Transverse colon (tissue), 4 donors: ENCODE data around the gene KIF2A.

Experiments used
- POLR2A ChIP-seq: fragments of 450-650 bp; IDR thresholded peaks from one replicate; pipeline ENCODE4 v1.6.1; 2016; ENCODE audit warnings: antibody characterized with exemption, mild to moderate bottlenecking, moderate library complexity
- POLR2AphosphoS5 ChIP-seq, 3 donors: sonication (generic); formaldehyde crosslinking; IDR thresholded peaks; one replicate each; pipeline ENCODE4 v1.6.1; 2016; ENCODE audit warnings: antibody characterized with exemption in 3 of 3
- TF ChIP-seq, protein P1 (sequence below), 5 experiments: fragments of 200-600 bp in 3 of 5; fragments of 450-650 bp in 2 of 5; sonication (generic) in 3 of 5; IDR thresholded peaks; 1 replicate in 2 of 5; 2 replicates in 3 of 5; pipeline ENCODE4 v1.5.1; 2016 to 2017; ENCODE audit warnings: antibody characterized with exemption in 5 of 5, inconsistent platforms in 3 of 5, mild to moderate bottlenecking in 2 of 5, moderate library complexity in 1 of 5

DNA sequence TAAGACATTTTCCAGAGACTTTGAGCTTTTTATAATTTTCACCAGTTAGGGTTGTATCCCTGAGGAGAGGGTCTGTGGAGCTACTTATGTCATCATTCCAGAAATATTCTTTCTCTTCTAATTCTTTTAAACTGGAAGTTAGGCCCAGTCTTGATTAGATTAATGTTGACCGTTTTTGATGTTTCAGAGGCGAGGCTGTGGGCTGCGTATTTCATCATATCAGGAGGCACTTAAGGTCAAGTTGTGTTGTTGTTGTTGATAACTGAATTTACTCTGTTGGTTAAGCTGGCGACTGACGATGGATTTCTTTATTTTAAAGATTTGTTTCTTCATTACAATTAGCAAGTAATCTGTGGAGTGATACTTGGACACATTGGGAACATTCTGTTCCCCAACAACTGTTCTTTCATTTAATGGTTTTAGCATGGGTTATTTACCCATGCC lies 126.6 kb downstream of the KIF2A start:
- no peak for TF ChIP-seq POLR2A
- TF ChIP-seq, protein P1, sequence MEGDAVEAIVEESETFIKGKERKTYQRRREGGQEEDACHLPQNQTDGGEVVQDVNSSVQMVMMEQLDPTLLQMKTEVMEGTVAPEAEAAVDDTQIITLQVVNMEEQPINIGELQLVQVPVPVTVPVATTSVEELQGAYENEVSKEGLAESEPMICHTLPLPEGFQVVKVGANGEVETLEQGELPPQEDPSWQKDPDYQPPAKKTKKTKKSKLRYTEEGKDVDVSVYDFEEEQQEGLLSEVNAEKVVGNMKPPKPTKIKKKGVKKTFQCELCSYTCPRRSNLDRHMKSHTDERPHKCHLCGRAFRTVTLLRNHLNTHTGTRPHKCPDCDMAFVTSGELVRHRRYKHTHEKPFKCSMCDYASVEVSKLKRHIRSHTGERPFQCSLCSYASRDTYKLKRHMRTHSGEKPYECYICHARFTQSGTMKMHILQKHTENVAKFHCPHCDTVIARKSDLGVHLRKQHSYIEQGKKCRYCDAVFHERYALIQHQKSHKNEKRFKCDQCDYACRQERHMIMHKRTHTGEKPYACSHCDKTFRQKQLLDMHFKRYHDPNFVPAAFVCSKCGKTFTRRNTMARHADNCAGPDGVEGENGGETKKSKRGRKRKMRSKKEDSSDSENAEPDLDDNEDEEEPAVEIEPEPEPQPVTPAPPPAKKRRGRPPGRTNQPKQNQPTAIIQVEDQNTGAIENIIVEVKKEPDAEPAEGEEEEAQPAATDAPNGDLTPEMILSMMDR (IDR thresholded peaks at IDR 0.05), result no peak
- no peak for TF ChIP-seq POLR2AphosphoS5 (IDR thresholded peaks at IDR 0.05)
